Ectodermal cell (in vitro differentiated cells): ENCODE measurements around the gene SFMBT1.

Experiments used
- H3K27ac ChIP-seq: 2 replicates; pipeline ENCODE4 v1.7.0; 2013; ENCODE audit warnings: mild to moderate bottlenecking, low read depth, low read length; ENCODE audit not compliant: insufficient read depth, poor library complexity, severe bottlenecking
- H3K27me3 ChIP-seq: 2 replicates; pipeline ENCODE4 v1.7.0; 2013; ENCODE audit warnings: mild to moderate bottlenecking, low read length; ENCODE audit not compliant: insufficient read depth, control insufficient read depth, poor library complexity, severe bottlenecking
- H3K36me3 ChIP-seq: one replicate; pipeline ENCODE4 v1.7.0; 2013; ENCODE audit warnings: low read length; ENCODE audit not compliant: control insufficient read depth, insufficient read depth
- H3K4me1 ChIP-seq: one replicate; pipeline ENCODE4 v1.7.0; 2013; ENCODE audit warnings: low read length; ENCODE audit not compliant: control insufficient read depth, insufficient read depth
- H3K4me3 ChIP-seq: 2 replicates; pipeline ENCODE4 v1.7.0; 2013; ENCODE audit warnings: low read depth, low read length, control low read depth; ENCODE audit not compliant: insufficient read depth
- H3K9me3 ChIP-seq: 2 replicates; pipeline ENCODE4 v1.7.0; 2013; ENCODE audit warnings: mild to moderate bottlenecking, low read length, moderate library complexity; ENCODE audit not compliant: control insufficient read depth
- WGBS, 2 experiments: methylation state at CpG; one replicate each; pipeline ENCODE4 v1.1.7; 2013; ENCODE audit warnings: missing lambda C conversion rate in 2 of 2; 5-methylcytosine and 5-hydroxymethylcytosine counted together

Gene SFMBT1

DNA sequence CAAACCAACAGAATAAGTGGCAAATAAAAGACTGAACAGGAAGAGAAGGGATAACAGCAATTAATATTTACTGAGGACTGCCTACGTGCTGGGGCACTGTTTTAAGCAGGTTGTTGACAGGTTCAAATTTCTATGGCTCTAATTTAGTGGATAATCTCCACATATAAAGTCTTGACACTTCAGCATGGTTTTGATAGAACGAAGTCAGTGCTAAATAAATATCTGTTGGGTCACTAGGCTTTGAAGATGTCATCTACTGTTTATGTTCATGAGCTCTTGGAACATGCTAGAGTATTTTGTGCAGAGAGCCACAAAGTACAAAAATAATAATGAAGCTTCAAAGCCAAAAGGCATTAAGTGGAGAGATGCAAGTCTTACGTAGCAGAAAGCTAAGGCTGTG lies 74.0 kb downstream of the SFMBT1 start:
- 90 to 96% methylated on average over 3 of the region's 3 CpGs for WGBS, 2 experiments
- H3K27ac ChIP-seq: no peak overlapping the region
- no peaks in the 10 kb centered on the region for H3K4me1 ChIP-seq
- H3K9me3 ChIP-seq: no peaks in the 10 kb centered on the region
- no peak overlapping the region for H3K4me3 ChIP-seq
- no peaks in the 10 kb centered on the region for H3K27me3 ChIP-seq
- H3K36me3 ChIP-seq: no peaks in the 10 kb centered on the region

DNA sequence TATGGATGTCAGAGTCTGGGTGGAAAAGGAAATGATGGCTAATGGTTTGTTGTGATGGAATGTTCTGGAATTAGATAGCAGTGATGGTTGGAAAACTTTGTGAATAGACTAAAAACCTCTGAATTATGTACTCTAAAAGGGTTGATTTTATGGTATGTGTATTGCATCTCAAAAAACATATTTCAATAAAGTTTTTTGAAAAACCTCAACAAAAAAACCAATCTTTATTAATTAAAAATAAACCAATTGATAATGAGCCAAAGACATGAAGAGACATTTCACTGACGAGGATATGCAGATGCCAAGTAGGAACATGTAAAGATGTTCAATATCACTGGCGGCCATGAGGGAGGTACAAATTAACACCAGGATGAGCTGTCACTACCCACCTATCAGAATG lies 78.5 kb downstream of the SFMBT1 start:
- Histone ChIP-seq H3K36me3 (no peaks in the 10 kb centered on the region), H3K27me3 (no peaks in the 10 kb centered on the region), H3K4me1 (no peaks in the 10 kb centered on the region), H3K27ac (no peak overlapping the region), H3K9me3 (no peaks in the 10 kb centered on the region), H3K4me3 (no peak overlapping the region)
- 96 to 100% methylated on average over 2 of the region's 2 CpGs for WGBS, 2 experiments

DNA sequence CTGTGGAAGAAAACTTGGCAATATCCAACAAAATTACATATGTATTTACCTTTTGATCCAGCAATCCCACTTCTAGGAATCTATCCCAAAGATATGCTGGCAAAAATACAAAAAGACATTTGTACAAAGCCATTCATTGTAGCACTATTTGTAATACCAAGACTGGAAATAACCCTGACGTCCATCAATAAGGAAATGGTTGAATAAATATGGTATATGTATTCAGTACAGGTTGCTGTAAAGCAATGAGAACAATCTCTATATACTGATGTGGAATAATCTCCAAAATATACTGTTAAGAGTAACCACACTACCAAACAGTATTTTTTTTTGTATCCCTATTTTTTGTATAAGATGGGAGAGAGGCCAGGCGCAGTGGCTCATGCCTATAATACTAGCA lies 83.7 kb downstream of the SFMBT1 start:
- H3K27me3 ChIP-seq: no peaks in the 10 kb centered on the region

DNA sequence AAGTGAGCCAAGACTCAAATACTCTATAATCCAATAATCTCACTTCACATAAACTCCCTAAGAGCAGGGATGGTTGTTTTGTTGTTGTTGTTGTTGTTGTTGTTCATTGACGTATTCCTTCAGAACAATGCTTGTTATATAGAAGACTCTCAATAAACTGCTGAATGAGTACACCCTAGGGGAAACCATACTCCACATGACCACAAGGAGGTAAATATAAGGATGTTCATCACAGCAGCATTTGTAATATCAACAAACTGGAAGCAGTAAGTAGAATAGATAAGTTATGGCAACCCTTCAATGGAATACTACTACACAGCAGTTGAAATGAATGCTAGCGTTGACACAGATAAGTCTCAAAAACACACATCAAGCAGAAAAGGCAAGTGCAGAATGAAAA lies 86.1 kb downstream of the SFMBT1 start:
- WGBS, 2 experiments: 100% methylated on average over 1 of the region's 2 CpGs
- Histone ChIP-seq H3K4me3 (no peak overlapping the region), H3K36me3 (no peaks in the 10 kb centered on the region), H3K27ac (no peak overlapping the region), H3K9me3 (no peaks in the 10 kb centered on the region), H3K4me1 (no peaks in the 10 kb centered on the region), H3K27me3 (no peaks in the 10 kb centered on the region)

More for the DNA sequence above, 83.7 kb downstream of the SFMBT1 start:
- Histone ChIP-seq H3K4me1 (no peaks in the 10 kb centered on the region), H3K36me3 (no peaks in the 10 kb centered on the region), H3K9me3 (no peaks in the 10 kb centered on the region), H3K27ac (no peak overlapping the region), H3K4me3 (no peak overlapping the region)
- 87 to 100% methylated on average over 1 to 2 of the region's 2 CpGs for WGBS, 2 experiments

DNA sequence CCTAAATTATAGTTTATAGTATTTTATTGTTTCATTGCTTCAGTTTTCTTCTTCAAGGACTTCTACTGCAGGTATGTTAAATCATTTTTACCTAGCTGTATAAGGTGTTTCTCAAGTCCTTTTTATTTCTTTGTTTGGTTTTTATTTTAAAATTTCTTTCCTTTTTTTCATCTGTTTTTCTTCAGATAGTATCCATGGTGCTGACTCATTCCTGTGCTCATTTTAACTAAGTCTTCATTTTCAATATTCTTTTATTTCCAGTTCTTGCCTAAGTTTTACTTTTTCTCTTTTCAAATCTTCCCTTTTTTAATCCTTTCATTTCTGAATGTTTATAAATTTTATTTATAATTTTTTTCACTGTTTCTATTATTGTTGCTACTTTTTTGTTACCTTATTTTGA lies 106.3 kb downstream of the SFMBT1 start:
- Histone ChIP-seq H3K9me3 (no peaks in the 10 kb centered on the region), H3K4me3 (no peak overlapping the region), H3K4me1 (no peaks in the 10 kb centered on the region), H3K36me3 (peaks cover 3% of the 10 kb centered on the region), H3K27ac (no peak overlapping the region), H3K27me3 (no peaks in the 10 kb centered on the region)

DNA sequence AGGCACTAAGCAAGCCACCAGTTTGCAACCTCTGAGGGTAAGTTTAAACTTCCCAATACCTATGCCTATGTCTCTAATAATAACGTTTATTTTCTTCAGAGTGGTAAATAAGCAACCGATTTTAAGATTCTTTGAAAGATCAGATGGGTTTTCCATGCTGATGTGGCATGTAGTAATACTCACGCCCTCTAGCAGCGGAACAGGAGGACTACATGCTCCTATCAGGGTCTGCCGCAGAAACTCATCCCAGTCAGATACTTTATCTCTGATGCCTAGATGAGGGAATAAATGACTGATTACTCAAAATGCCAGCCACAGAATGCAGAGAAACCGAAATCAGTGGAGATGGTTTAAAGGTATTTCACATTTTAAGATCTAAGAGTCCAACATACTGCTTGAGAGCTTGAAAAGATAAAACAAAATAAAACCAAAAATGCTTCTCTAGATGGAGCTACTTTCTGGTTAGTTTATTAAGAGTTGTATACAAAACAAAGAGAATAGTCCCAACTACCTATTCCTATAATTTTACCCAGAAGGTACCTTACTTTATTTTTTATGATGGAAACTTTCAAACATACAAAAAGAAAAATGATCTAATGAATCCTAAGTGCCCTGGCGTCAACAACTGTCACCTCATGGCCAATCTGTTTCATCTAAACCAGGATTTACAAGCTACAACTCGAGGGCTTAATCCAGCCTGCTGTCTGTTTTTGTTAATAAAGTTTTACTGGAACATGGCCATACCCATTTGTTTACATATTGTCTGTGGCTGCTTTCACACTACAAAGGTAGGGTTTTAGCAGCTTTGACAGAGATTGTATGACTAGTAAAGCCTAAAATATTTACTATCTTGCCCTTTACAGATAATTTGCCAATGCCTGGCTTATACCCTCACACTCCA lies 111.0 kb downstream of the SFMBT1 start:
- H3K27me3 ChIP-seq: no peaks in the 10 kb centered on the region
- H3K4me3 ChIP-seq: no peak overlapping the region
- H3K36me3 ChIP-seq: no peaks in the 10 kb centered on the region
- no peaks in the 10 kb centered on the region for H3K4me1 ChIP-seq
- no peaks in the 10 kb centered on the region for H3K9me3 ChIP-seq
- 32 to 34% methylated on average over 8 of the region's 8 CpGs for WGBS, 2 experiments
- no peak overlapping the region for H3K27ac ChIP-seq

DNA sequence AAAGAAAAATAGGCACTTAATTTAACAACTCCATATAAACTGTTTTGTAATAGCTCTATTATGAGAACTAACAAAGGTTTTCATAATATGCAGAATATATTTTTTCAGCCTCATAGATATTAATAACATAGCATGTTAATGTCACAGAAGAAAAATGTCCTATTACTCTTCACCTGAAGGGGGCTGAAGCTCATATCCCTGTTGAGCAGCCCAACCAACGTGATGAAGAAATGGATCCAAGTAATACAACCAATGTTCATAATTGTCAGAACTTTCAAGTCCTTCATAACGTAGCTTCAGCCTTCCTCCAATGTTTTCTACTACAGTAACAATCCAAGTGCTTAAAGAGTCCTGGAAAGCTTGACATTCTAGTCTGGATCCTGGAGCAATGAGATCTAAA lies 114.0 kb downstream of the SFMBT1 start:
- Histone ChIP-seq H3K36me3 (no peaks in the 10 kb centered on the region), H3K27me3 (no peaks in the 10 kb centered on the region), H3K4me1 (no peaks in the 10 kb centered on the region), H3K4me3 (no peak overlapping the region), H3K9me3 (no peaks in the 10 kb centered on the region), H3K27ac (no peak overlapping the region)
- WGBS, 2 experiments: 81 to 87% methylated on average over 2 of the region's 2 CpGs

DNA sequence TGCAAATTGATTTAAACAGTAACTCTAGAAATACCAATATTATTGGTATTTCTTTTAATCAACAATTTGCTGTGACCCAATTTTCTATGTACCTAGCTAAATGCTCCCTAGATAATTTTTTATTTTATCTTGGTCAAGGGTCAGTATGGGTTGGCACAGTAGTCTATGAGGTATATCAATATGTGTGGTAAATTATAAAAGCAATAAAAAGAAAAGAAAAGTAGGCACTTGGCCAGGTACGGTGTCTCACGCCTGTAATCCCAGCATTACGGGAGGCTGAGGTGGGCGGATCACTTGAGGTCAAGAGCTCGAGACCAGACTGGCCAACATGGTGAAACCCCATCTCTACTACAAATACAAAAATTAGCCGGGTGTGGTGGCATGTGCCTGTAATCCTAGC lies 114.5 kb downstream of the SFMBT1 start:
- H3K9me3 ChIP-seq: no peaks in the 10 kb centered on the region
- H3K36me3 ChIP-seq: no peaks in the 10 kb centered on the region
- H3K27me3 ChIP-seq: no peaks in the 10 kb centered on the region
- no peaks in the 10 kb centered on the region for H3K4me1 ChIP-seq
- no peak overlapping the region for H3K27ac ChIP-seq
- no peak overlapping the region for H3K4me3 ChIP-seq
- 85 to 88% methylated on average over 6 of the region's 6 CpGs for WGBS, 2 experiments

DNA sequence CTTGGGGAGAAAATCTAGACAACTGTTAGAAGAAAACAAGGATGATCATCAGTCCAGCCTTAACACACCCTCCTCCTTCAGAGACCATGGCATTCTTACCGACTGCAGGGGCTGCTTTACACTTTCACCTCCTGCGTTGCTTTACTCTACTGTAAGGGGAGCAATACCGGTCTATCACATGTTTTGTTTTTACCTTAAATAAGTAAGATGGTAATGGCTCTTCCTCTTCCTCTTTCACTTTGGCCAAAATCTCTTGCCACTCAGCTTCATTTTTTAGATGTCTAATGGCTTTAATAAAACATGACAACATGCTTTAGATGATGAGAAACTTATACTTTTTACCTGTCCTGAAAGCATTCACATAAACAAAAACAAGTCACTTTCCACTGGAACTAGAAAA lies 115.1 kb downstream of the SFMBT1 start:
- no peak overlapping the region for H3K4me3 ChIP-seq
- 84 to 98% methylated on average over 2 to 3 of the region's 3 CpGs for WGBS, 2 experiments
- H3K27ac ChIP-seq: no peak overlapping the region
- no peaks in the 10 kb centered on the region for H3K4me1 ChIP-seq
- H3K36me3 ChIP-seq: no peaks in the 10 kb centered on the region
- H3K9me3 ChIP-seq: no peaks in the 10 kb centered on the region
- H3K27me3 ChIP-seq: no peaks in the 10 kb centered on the region

DNA sequence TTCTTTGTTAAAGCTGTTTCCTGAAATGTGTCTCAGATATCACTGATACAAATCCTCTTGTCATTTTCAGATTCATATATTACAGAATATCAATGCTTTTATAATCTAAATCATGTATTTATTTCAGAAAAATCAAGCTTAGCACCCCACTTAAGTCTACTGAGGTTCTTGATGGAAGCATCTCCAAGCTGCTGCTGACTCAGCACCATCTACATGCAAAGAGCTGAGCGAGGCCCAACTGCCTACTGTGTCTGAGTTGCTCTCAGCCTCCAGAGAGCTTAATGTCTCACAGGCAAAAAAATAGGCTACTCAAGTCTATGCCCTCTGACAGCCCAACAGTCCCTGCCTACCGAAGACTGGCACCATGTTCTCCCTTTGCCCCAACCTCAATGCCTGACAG lies 119.3 kb downstream of the SFMBT1 start:
- Histone ChIP-seq H3K27ac (no peak overlapping the region), H3K4me3 (no peak overlapping the region), H3K4me1 (no peaks in the 10 kb centered on the region), H3K27me3 (no peaks in the 10 kb centered on the region), H3K9me3 (no peaks in the 10 kb centered on the region), H3K36me3 (no peaks in the 10 kb centered on the region)
- WGBS, 2 experiments: 84 to 93% methylated on average over 2 of the region's 2 CpGs
